ENCODE measurements around the gene SRMS. TPM values are rescaled to one million over a fixed set of nuclear protein-coding genes. Genes with fewer than 3 reads are reported as not detected.
"Not testable (repeated sequence)": the region's sequence is repeated elsewhere in the genome, so short reads cannot be mapped to it uniquely, and the experiment has no call there.

The SRMS gene
- total and polyA plus RNA-seq, 5 experiments from 2014 or later: not detected

DNA sequence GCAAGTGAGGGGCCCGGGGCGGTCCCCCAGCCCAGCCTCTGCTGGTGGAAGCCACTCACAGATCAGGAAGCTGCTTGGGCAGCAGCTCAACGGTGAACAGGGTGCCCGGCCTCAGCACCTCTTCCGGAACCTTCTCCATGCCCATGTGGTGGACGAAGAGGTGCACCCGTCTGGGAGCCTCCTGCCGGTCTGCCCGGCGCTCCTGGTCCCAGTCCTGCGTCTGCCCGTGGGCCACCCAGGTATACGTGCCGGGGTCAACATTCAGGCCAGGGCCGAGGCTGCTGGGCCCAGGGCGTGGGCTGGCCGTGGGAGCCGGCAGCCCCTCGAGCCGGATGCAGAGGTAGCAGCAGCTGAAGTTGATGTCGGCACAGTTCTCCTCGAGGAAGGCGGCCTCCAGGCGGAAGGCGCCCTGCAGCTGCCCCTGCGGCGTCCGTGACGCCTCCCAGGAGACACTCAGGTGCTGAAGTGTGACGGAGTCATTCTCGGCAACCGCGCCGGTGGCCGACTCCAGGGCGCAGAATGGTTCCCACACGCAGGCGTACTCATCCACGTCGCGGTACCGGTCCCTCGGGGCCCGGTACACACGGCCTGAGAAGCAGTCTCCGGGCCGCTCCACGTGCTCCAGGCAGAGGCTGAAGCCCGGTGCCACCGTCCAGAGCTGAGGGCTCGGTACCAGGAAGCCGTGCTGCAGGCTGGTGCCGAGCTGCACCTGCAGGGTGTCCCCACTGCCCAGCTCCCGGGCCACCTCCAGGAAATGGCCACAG is 15.1 kb upstream of the SRMS start:
- POLR2A ChIA-PET: interaction anchor here (1.3 kb wide), 1 partner anchor 23 kb away, joined by 3 read pairs; no protein-coding TSS in a partner anchor
- Mint-ChIP-seq H3K27me3 (no peaks in the 10 kb centered on the region), H3K4me3 (no peak overlapping the region), H3K4me1 (peaks cover 2 to 9% (median 7%) of the 10 kb centered on the region in 4 donors), H3K27ac (no peak overlapping the region), H3K36me3 (peaks cover 0 to 10% (median 5%) of the 10 kb centered on the region in 3 donors), H3K9me3 (no peaks in the 10 kb centered on the region)
- ATAC-seq: no peak
- DNase-seq: no peak

- ATAC-seq (no peak), DNase-seq (no peak)
- H3K36me3 Mint-ChIP-seq: peaks cover 0 to 10% (median 5%) of the 10 kb centered on the region in 3 donors
- POLR2A ChIA-PET: interaction anchor here (0.9 kb wide), 1 partner anchor 77 kb away, joined by 3 read pairs; no protein-coding TSS in a partner anchor
- H3K27ac Mint-ChIP-seq: no peak overlapping the region
- peaks cover under 1 to 5% (median 2%) of the 10 kb centered on the region in 4 donors for H3K4me1 Mint-ChIP-seq
- H3K4me3 Mint-ChIP-seq: no peak overlapping the region
- H3K27me3 Mint-ChIP-seq: no peaks in the 10 kb centered on the region
- no peaks in the 10 kb centered on the region for H3K9me3 Mint-ChIP-seq
These were observed 14.3 kb upstream of the SRMS start for GRCh38 chr20:63561624-63562396.

- no peaks in the 10 kb centered on the region for H3K27me3 Mint-ChIP-seq
- no peak overlapping the region for H3K27ac Mint-ChIP-seq
- POLR2A ChIA-PET: interaction anchor here (0.9 kb wide), 1 partner anchor 77 kb away, joined by 3 read pairs; no protein-coding TSS in a partner anchor
- H3K9me3 Mint-ChIP-seq: no peaks in the 10 kb centered on the region
- DNase-seq: no peak
- no peak overlapping the region for H3K4me3 Mint-ChIP-seq
- H3K4me1 Mint-ChIP-seq: peaks cover 0 to 5% (median 1%) of the 10 kb centered on the region in 4 donors
- peaks cover 0 to 10% (median 5%) of the 10 kb centered on the region in 3 donors for H3K36me3 Mint-ChIP-seq
- no peak for ATAC-seq
These were observed 13.5 kb upstream of the SRMS start for GRCh38 chr20:63560856-63561609.

DNA sequence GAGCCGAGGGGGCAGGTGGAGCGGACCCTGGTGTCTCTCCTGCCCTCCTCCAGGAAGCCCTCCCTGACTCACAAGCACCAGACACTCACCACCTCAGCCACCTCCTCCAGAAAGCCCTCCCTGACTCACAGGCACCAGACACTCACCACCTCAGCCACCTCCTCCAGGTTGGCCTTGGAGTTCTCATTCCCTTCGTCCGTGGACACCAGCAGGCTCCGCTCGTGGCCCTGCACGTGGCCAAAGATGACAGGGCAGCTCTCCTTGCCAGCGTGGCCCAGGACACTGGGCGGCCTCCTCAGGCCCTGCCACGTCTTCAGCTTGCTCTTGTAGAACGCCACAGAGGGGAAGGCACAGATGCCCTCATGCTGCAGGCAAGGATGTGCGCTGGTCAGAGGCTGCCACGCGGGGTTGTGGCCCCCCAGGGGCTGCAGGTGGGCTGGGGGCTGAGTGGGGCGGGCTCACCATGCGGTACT is 12.8 kb upstream of the SRMS start:
- POLR2A ChIA-PET: no interaction called here
- Mint-ChIP-seq H3K4me1 (peaks cover 0 to 5% (median 1%) of the 10 kb centered on the region in 4 donors), H3K4me3 (no peak overlapping the region), H3K27ac (no peak overlapping the region), H3K36me3 (peaks cover 0 to 10% (median 5%) of the 10 kb centered on the region in 3 donors), H3K27me3 (no peaks in the 10 kb centered on the region), H3K9me3 (no peaks in the 10 kb centered on the region)
- DNase-seq (no peak), ATAC-seq (no peak)

GRCh38 chr20:63559485-63560332 is 12.2 kb upstream of the SRMS start:
- ATAC-seq, H3K27me3 Mint-ChIP-seq: not testable (repeated sequence)
- DNase-seq: peak in 3 of 10 donors; percentile 46 to 65 (median 55)

DNA sequence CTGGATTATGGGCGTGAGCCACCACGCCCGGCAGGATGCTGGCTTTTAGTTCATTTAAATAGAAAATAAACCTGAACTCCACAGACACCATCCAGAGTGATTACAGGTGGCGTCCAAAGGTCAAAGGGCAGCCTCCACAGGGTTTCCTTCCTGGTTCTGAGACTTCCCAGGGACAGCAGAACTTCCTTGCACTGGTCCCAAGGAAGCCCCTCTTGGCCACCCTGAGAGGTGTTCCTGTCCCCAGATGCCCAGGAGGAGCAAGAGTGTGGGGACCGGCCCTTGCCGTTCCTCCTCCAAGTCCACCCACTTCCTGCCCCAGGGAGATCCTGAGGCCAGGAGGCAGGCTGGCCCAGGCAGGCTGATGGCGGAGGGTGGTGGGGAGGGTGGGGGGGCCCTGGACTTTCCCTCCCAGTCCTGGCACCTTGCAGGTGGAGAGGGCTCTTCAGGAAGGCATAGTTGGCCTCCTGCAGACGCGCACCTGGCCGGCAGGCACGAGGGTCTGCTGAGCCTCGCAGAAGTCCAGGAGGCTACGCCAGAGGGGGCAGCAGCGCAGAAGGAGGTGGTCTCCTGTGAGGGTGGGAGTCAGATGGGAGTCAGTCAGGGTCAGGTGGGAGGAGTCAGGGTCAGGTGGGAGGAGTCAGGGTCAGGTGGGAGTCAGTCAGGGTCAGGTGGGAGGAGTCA is 11.4 kb upstream of the SRMS start:
- Mint-ChIP-seq H3K36me3 (peaks cover 0 to 10% (median 5%) of the 10 kb centered on the region in 3 donors), H3K4me3 (no peak overlapping the region), H3K9me3 (no peaks in the 10 kb centered on the region), H3K27ac (no peak overlapping the region), H3K4me1 (peaks cover 0 to 7% (median 5%) of the 10 kb centered on the region in 4 donors), H3K27me3 (no peaks in the 10 kb centered on the region)
- DNase-seq (no peak), ATAC-seq (no peak)
- POLR2A ChIA-PET: interaction anchor here (0.7 kb wide), 1 partner anchor 10 kb away, joined by 3 read pairs; no protein-coding TSS in a partner anchor

More at GRCh38 chr20:63559485-63560332, 12.2 kb upstream of the SRMS start:
- POLR2A ChIA-PET, H3K4me1 Mint-ChIP-seq, H3K9me3 Mint-ChIP-seq, H3K4me3 Mint-ChIP-seq, H3K27ac Mint-ChIP-seq: not testable (repeated sequence)
- H3K36me3 Mint-ChIP-seq: peaks cover 0 to 10% (median 5%) of the 10 kb centered on the region in 3 donors

GRCh38 chr20:63557481-63557891 is 9.9 kb upstream of the SRMS start:
- Mint-ChIP-seq H3K4me3 (peak overlapping the region in 2 of 10 donors; percentile 48 to 68), H3K36me3 (peaks cover 0 to 10% (median 5%) of the 10 kb centered on the region in 3 donors), H3K27ac (peak overlapping the region in 1 of 10 donors; percentile 87), H3K9me3 (no peaks in the 10 kb centered on the region), H3K4me1 (peaks cover 8 to 15% (median 12%) of the 10 kb centered on the region in 4 donors), H3K27me3 (no peaks in the 10 kb centered on the region)
- DNase-seq (no peak), ATAC-seq (no peak)
- POLR2A ChIA-PET: interaction anchor here (0.6 to 0.7 kb wide), 2 partner anchors 77 to 342 kb away, joined by 3 to 6 read pairs; no protein-coding TSS in a partner anchor

DNA sequence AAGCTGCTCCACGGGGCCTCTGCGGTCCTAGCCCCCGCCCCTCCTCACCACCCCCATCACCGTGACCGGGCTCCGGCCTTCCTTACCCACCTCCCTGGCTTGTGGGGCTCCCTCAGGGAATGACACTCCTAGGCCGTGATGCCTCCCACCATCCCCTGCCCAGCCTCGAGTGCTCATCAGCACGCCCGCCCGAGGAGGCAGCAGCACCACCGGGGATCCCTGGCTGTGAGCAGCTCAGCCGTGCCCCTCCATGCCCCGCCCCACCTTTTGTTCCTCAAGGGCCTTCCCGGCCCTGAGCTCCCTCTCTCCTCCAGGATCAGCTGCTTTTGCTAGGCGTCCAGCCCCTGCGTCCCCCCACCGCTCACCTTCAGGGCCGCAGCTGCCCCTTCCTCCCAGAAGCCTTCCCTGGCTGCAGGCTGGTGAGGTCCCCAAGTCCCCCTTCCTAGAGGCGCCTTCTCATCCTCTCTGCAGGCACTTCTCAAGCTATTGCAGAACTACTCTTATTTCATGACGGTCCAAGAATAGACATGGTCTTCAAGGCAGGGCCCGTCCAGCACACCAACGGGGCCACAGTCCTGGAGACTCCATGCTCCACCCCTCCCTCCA is 9.4 kb upstream of the SRMS start:
- POLR2A ChIA-PET: interaction anchor here (0.6 to 0.7 kb wide), 3 partner anchors 11 to 342 kb away, joined by 3 to 6 read pairs (median 4); no protein-coding TSS in a partner anchor
- Mint-ChIP-seq H3K36me3 (peaks cover 0 to 10% (median 5%) of the 10 kb centered on the region in 3 donors), H3K27ac (peak overlapping the region in 1 of 10 donors; percentile 87), H3K27me3 (no peaks in the 10 kb centered on the region), H3K9me3 (no peaks in the 10 kb centered on the region), H3K4me1 (peaks cover 10 to 19% (median 15%) of the 10 kb centered on the region in 4 donors), H3K4me3 (peak overlapping the region in 2 of 10 donors; percentile 48 to 68)
- ATAC-seq: no peak
- no peak for DNase-seq

GRCh38 chr20:63555661-63556381 is 8.3 kb upstream of the SRMS start:
- no peak for DNase-seq
- Mint-ChIP-seq H3K36me3 (peaks cover 0 to 6% (median 5%) of the 10 kb centered on the region in 3 donors), H3K4me3 (no peak overlapping the region), H3K27ac (no peak overlapping the region), H3K9me3 (no peaks in the 10 kb centered on the region), H3K27me3 (peaks cover 0 to 2% (median 0%) of the 10 kb centered on the region in 5 donors), H3K4me1 (peaks cover 13 to 26% (median 19%) of the 10 kb centered on the region in 4 donors)
- POLR2A ChIA-PET: interaction anchor here (1.1 to 4.1 kb wide), 3 partner anchors 11 to 80 kb away, joined by 3 to 37 read pairs (median 4); no protein-coding TSS in a partner anchor
- no peak for ATAC-seq

Data from naive thymus-derived CD8-positive, alpha-beta T cell (primary cell).